Activated naive CD4-positive, alpha-beta T cell (primary cell): ENCODE results near the gene SELE.

Source experiments
- DNase-seq, 4 experiments: peaks; one replicate each; lab custom pipeline; 2025; lab: John Stamatoyannopoulos, UW

SELE gene

DNA sequence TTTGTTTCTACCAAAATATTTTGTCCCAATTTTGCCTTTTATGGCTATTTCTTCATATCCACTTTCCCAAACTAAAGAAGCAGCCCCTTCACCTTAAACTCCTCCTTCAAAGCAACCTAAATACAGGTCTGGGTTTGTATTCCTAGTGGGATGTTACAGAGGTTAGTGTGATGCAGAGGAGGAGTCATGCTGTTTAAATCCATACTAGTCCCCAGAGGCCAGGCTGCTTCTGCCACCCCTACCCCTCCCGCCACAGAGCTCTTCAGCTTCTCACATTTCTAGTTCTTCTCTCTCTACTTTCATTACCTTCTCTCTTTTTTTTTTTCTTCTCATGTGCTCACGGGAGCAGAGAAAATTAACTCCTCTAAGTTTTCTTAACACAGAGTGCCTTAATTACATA is 51.8 kb downstream of the SELE start:
- no peak for DNase-seq

DNA sequence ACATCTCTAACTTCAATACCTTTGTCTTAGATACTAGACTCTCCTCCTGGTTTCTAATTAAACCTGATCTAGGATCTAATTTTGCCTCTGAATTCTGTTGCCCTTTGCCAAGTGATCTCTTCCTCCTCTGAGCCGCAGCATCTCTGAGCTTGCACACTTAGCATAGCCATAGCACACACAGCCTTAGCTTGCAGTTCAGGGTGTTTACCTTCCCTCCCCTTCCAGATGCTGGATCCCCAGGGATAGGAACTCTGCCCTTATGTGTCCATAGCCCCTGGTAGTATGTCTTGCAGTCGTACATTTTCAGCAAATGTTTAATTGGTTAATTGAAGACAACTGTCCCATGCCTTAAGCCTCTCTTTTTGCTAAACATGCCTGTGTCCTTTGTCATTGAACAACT is 52.7 kb downstream of the SELE start:
- no peak for DNase-seq

DNA sequence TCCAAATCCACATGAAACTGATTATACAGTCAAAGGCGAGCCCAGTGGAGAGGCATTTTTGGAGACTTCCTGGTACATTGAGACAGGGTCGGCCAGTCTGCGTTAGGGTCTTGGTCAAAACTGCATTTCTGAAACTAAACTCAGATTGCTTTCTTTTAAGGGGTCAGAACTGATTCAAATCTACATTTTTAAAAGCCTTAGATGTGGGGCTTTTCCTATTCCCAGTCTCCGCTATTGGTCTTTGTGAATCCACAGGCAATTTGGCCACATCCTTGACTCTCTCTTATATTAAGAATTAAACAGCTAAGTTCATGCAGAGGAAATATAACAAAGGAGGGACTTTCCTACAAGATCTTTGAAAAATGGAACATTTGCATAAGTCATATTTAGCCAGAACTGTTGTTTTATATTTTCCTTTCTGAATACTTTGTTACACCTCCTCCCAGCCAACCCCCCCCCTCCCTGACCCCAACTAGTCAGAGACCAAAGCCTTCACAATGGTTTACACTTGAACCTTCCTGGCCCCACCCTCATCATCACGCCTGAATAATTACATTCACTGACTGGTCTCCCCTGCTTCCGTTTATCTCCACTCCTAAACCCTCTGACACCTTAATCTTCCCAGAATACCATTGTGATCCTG is 53.4 kb downstream of the SELE start:
- DNase-seq, result no peak

DNA sequence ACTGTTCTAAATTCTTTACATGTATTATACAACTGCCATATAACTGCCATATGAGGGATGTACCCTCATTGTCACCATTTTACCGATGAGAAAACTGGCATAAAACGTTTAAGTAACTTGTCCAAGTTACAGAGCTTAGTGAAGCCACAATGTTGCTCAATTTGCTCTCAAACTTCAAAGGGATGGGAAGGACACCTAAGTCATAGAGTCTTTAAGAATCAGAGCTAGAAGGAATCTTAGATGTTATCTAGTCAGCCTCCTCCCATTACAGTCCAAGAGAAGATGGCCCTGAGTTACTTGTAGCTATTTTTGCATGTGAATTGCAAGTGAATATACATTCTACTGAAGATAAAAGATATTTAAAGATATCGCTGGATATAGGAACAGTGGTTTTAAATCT is 54.2 kb downstream of the SELE start:
- DNase-seq, result no peak

DNA sequence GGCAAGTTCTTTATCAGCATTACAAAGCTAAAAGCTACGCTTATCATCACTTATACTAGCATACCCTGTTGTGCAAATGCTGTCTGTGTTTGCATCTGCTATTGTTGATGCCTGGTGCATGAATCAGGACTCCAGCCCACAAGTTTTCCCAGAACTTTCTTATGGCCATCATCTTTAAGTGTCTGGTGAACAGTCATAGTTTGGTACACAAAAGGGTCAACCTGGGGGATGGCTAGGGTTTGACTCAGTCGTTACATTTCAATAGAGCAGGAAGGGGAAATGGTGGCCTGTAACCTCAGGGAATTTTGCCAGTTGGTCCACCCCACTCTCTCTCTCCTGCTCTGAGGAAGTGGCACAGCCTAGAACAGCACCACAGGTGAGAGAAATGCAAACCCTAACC is 57.9 kb downstream of the SELE start:
- no peak for DNase-seq
